Gastrocnemius medialis (tissue), 4 donors: ENCODE data around the gene DRC3. TPM values are rescaled to one million over a fixed set of nuclear protein-coding genes. Genes with fewer than 3 reads are reported as not detected.

Experiments
- ATAC-seq, 2 donors: fragments of 150-250 bp; one replicate each; pipeline ENCODE4 v1.9.1; 2016
- DNase-seq, 2 donors: peaks; one replicate each; pipeline ENCODE4 v3.0.0-alpha.2; 2019
- H3K27ac ChIP-seq, 4 donors: fragments of 200-600 bp; sonication (generic); 1 replicate in 1 of 4; 2 replicates in 3 of 4; pipeline ENCODE4 v1.5.1; 2016 to 2018; ENCODE audit warnings: mild to moderate bottlenecking in 2 of 4, moderate library complexity in 1 of 4
- H3K27me3 ChIP-seq, 3 donors: fragments of 200-600 bp; sonication (generic) in 2 of 3; 1 replicate in 1 of 3; 2 replicates in 2 of 3; pipeline versions ENCODE4 v1.5.1 to v1.6.0; 2016 to 2019; ENCODE audit warnings: mild to moderate bottlenecking in 1 of 3, moderate library complexity in 1 of 3
- H3K36me3 ChIP-seq, 2 donors: fragments of 200-600 bp; sonication (generic) in 1 of 2; one replicate each; pipeline ENCODE4 v1.5.1; 2017 to 2018
- H3K4me1 ChIP-seq, 2 donors: fragments of 200-600 bp; sonication (generic) in 1 of 2; one replicate each; pipeline ENCODE4 v1.5.1; 2016 to 2017; ENCODE audit warnings: mild to moderate bottlenecking in 2 of 2
- H3K4me3 ChIP-seq, 4 donors: fragments of 200-600 bp; sonication (generic) in 3 of 4; 1 replicate in 1 of 4; 2 replicates in 3 of 4; pipeline ENCODE4 v1.5.1; 2016 to 2019; ENCODE audit warnings: mild to moderate bottlenecking in 2 of 4
- H3K9me3 ChIP-seq, 3 donors: fragments of 200-600 bp; sonication (generic) in 2 of 3; 1 replicate in 1 of 3; 2 replicates in 2 of 3; pipeline ENCODE4 v1.5.1; 2016 to 2019
- POLR2A ChIP-seq, 2 donors: fragments of 450-650 bp; IDR thresholded peaks; one replicate each; pipeline ENCODE4 v1.6.1; 2017; ENCODE audit warnings: antibody characterized with exemption in 2 of 2, mild to moderate bottlenecking in 2 of 2, moderate library complexity in 2 of 2
- in situ Hi-C, 4 donors: fragments of 200-750 bp; cut with MboI; loops; one replicate each; pipeline versions ENCODE4 v1.15.0 to v1.8.0; 2017; ENCODE audit warnings: low sequenced_read_pairs in 4 of 4
- intact Hi-C: fragments of 100-400 bp; cut with DNase I; formaldehyde crosslinking; loops from one replicate; pipeline ENCODE4 v1.15.1; 2023; ENCODE audit warnings: low total_unique reads
- total RNA-seq, 4 donors: library from RNA; depleted of rRNA; stranded (reverse); fragments of >200 nt; gene quantifications; one replicate each; pipeline versions ENCODE4 v1.1.0 to v1.2.3, GENCODE V29; 2016
- TF ChIP-seq, protein P1 (sequence below), 5 experiments: fragments of 450-650 bp in 3 of 5; fragments of 200-600 bp in 2 of 5; sonication (generic) in 2 of 5; IDR thresholded peaks in 4 of 5; conservative IDR thresholded peaks in 1 of 5; 1 replicate in 4 of 5; 2 replicates in 1 of 5; pipeline ENCODE4 v1.5.1; 2016 to 2019; ENCODE audit warnings: antibody characterized with exemption in 5 of 5, mild to moderate bottlenecking in 3 of 5, moderate library complexity in 3 of 5

Gene DRC3
- total RNA-seq, 4 donors from 2014 or later = 0.05 to 0.81 (median 0.28) TPM

DNA sequence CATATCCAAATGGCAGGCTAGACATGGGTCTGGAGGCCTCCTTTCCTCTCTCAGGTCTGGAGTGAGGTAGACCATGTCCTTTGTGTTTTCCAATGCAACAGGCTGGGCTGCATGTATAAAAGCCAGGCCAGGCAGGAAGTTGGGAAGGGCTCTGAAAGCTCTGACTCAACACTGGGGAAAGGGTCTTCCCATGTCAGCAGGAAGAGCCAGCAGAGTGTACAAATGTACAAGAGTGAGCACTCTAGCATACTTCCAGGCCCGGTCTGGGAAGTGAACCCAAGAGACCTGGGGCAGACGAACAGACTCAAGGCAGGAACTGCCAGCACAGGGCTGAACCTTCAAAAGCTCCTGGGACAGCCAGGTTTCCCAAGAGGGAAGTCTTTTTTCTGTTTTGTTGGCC lies 59.3 kb downstream of the DRC3 start:
- ATAC-seq = no peak
- H3K27ac ChIP-seq = peak overlapping the region in 3 of 4 donors; percentile 0 to 47 (median 45)

GRCh38 chr17:18033442-18034099 lies 60.9 kb downstream of the DRC3 start:
- ATAC-seq = peak; percentile 92 to 98
- Histone ChIP-seq H3K4me1 (peaks cover 28 to 33% of the 10 kb centered on the region in 2 donors), H3K9me3 (no peaks in the 10 kb centered on the region), H3K27ac (peak overlapping the region; percentile 9 to 53 (median 45)), H3K27me3 (no peaks in the 10 kb centered on the region), H3K4me3 (no peak overlapping the region), H3K36me3 (no peaks in the 10 kb centered on the region)
- intact Hi-C loops = loop anchor here (2.0 to 5.0 kb wide), 3 partner anchors 111 to 353 kb away; partner anchors contain the start of gene RAI1
- DNase-seq = peak; percentile 42 to 44
- in situ Hi-C loops = loop anchor here (10.0 to 25.0 kb wide), 4 partner anchors 59 to 359 kb away; partner anchors contain the start of genes DRC3 (in 1 of the 4) and TOM1L2 (in 1 of the 4)
- TF ChIP-seq POLR2A (IDR thresholded peaks at IDR 0.05) = no peak
- TF ChIP-seq, protein P1, sequence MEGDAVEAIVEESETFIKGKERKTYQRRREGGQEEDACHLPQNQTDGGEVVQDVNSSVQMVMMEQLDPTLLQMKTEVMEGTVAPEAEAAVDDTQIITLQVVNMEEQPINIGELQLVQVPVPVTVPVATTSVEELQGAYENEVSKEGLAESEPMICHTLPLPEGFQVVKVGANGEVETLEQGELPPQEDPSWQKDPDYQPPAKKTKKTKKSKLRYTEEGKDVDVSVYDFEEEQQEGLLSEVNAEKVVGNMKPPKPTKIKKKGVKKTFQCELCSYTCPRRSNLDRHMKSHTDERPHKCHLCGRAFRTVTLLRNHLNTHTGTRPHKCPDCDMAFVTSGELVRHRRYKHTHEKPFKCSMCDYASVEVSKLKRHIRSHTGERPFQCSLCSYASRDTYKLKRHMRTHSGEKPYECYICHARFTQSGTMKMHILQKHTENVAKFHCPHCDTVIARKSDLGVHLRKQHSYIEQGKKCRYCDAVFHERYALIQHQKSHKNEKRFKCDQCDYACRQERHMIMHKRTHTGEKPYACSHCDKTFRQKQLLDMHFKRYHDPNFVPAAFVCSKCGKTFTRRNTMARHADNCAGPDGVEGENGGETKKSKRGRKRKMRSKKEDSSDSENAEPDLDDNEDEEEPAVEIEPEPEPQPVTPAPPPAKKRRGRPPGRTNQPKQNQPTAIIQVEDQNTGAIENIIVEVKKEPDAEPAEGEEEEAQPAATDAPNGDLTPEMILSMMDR (IDR thresholded peaks at IDR 0.05 in 4 of 5, conservative IDR thresholded peaks at IDR 0.05 in 1 of 5) = peak; percentile 66 to 69 (median 67)

More for the DNA sequence above, 59.3 kb downstream of the DRC3 start:
- TF ChIP-seq POLR2A (IDR thresholded peaks at IDR 0.05) = no peak
- TF ChIP-seq, protein P1 (IDR thresholded peaks at IDR 0.05 in 4 of 5, conservative IDR thresholded peaks at IDR 0.05 in 1 of 5) = no peak
- no peak overlapping the region for H3K4me3 ChIP-seq
- H3K36me3 ChIP-seq = no peaks in the 10 kb centered on the region
- peaks cover 31 to 34% of the 10 kb centered on the region in 2 donors for H3K4me1 ChIP-seq
- no peaks in the 10 kb centered on the region for H3K27me3 ChIP-seq
- DNase-seq = no peak
- in situ Hi-C loops = loop anchor here (10.0 to 25.0 kb wide), 4 partner anchors 57 to 357 kb away; partner anchors contain the start of genes DRC3 (in 1 of the 4) and TOM1L2 (in 1 of the 4)
- H3K9me3 ChIP-seq = no peaks in the 10 kb centered on the region
- intact Hi-C loops = loop anchor here (2.0 to 5.0 kb wide), 3 partner anchors 109 to 351 kb away; partner anchors contain the start of gene RAI1

DNA sequence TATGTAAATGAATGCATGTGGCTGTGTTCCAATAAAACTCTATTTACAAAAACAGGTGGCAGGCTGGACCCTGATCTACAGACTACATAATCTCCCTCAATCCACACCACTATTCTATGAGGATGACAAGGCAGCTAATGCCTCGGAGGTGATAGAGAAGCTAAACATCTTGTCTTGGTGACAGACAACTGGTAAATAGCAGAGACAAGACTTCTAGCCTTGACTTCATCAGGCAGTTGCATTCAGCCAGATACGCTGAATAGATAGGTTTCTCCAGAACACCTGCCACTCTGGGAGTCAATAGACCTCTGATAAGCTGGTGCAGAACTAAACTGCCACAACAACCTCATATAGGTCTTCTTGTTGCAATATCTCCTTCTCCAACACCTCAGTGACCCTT lies 63.0 kb downstream of the DRC3 start:
- H3K4me1 ChIP-seq = peaks cover 31 to 37% of the 10 kb centered on the region in 2 donors
- no peaks in the 10 kb centered on the region for H3K36me3 ChIP-seq
- no peaks in the 10 kb centered on the region for H3K9me3 ChIP-seq
- ATAC-seq = no peak
- H3K27me3 ChIP-seq = no peaks in the 10 kb centered on the region
- in situ Hi-C loops = loop anchor here (10.0 to 25.0 kb wide), 4 partner anchors 61 to 361 kb away; partner anchors contain the start of genes DRC3 (in 1 of the 4) and TOM1L2 (in 1 of the 4)
- TF ChIP-seq POLR2A (IDR thresholded peaks at IDR 0.05) = no peak
- TF ChIP-seq, protein P1 (IDR thresholded peaks at IDR 0.05 in 4 of 5, conservative IDR thresholded peaks at IDR 0.05 in 1 of 5) = no peak
- no peak for DNase-seq
- intact Hi-C loops = no loop called here
- no peak overlapping the region for H3K27ac ChIP-seq
- no peak overlapping the region for H3K4me3 ChIP-seq

DNA sequence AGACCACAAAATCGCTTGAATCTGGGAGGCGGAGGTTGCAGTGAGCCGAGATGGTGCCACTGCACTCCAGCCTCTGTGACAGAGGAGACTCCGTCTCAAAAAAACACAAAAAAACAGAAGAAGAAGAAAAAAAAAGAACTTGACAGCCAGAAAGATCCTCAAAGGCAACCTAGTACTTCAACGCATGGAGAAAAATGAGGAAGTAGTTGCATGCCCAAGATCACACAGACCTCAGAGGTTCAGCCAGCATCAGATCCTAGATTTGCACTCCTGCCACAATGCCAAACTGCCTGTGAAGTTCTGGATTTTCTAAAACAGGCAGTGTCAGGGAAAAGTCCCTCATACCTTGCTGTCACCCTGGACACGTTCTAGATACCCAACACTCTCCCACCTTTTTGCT lies 64.8 kb downstream of the DRC3 start:
- peaks cover 40 to 51% of the 10 kb centered on the region in 2 donors for H3K4me1 ChIP-seq
- TF ChIP-seq POLR2A (IDR thresholded peaks at IDR 0.05) = no peak
- TF ChIP-seq, protein P1 (IDR thresholded peaks at IDR 0.05 in 4 of 5, conservative IDR thresholded peaks at IDR 0.05 in 1 of 5) = no peak
- ATAC-seq = no peak
- no peak overlapping the region for H3K27ac ChIP-seq
- H3K4me3 ChIP-seq = no peak overlapping the region
- no peaks in the 10 kb centered on the region for H3K9me3 ChIP-seq
- DNase-seq = no peak
- no peaks in the 10 kb centered on the region for H3K27me3 ChIP-seq
- in situ Hi-C loops (loop anchor here (10.0 to 25.0 kb wide), 4 partner anchors 63 to 363 kb away; partner anchors contain the start of genes DRC3 (in 1 of the 4) and TOM1L2 (in 1 of the 4)), intact Hi-C loops (no loop called here)
- no peaks in the 10 kb centered on the region for H3K36me3 ChIP-seq
